ENCODE results near the gene ZFR.
A peak's percentile ranks its signal among the peaks of the same experiment; 100 is the strongest.

DNA sequence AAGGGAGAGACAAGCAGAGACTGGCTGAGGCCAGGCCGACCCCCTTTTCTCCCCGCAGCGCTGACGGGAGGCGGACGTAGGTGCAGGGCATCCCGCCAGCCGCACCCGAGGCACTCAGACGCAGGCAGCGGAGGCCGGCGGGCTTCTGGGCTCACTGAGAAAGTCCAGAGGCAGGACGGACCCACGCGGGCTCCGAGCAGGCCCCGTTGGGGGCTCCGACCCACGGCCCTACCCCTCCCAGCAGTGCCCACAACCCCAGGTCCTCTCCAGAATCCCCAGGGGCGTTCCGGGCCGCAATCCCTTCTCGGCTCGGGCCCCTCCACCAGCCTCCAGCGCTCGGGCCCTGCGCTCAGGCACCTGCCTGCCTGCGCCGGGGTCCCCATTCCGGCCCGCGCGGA lies 132.3 kb downstream of the ZFR start:
- TF ChIP-seq, protein P1, sequence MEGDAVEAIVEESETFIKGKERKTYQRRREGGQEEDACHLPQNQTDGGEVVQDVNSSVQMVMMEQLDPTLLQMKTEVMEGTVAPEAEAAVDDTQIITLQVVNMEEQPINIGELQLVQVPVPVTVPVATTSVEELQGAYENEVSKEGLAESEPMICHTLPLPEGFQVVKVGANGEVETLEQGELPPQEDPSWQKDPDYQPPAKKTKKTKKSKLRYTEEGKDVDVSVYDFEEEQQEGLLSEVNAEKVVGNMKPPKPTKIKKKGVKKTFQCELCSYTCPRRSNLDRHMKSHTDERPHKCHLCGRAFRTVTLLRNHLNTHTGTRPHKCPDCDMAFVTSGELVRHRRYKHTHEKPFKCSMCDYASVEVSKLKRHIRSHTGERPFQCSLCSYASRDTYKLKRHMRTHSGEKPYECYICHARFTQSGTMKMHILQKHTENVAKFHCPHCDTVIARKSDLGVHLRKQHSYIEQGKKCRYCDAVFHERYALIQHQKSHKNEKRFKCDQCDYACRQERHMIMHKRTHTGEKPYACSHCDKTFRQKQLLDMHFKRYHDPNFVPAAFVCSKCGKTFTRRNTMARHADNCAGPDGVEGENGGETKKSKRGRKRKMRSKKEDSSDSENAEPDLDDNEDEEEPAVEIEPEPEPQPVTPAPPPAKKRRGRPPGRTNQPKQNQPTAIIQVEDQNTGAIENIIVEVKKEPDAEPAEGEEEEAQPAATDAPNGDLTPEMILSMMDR (IDR thresholded peaks at IDR 0.05) = no peak
- TF ChIP-seq POLR2A (IDR thresholded peaks at IDR 0.05) = peak; percentile 38
- TF ChIP-seq EP300 (IDR thresholded peaks at IDR 0.05) = no peak

All from ovary (tissue), 3 donors.